K562 (cell line): ENCODE data around the gene FIS1. TPM values are rescaled to one million over a fixed set of nuclear protein-coding genes. Genes with fewer than 3 reads are reported as not detected.
A peak's percentile ranks its signal among the peaks of the same experiment; 100 is the strongest.

ENCODE experiments used
- BCOR ChIP-seq: fragments of 450-650 bp; IDR thresholded peaks from 2 replicates; pipeline ENCODE4 v1.6.1; 2016
- CEBPG ChIP-seq, 3 experiments: fragments of 200-800 bp in 1 of 3; sonication (Bioruptor generic) in 1 of 3; sonication (generic) in 1 of 3; formaldehyde crosslinking in 1 of 3; IDR thresholded peaks in 2 of 3; conservative IDR thresholded peaks in 1 of 3; 2 replicates each; pipeline versions ENCODE4 v1.6.1 to v1.8.0; 2016 to 2022; ENCODE audit warnings: missing compliant biosample characterization in 2 of 3, missing genetic modification characterization in 2 of 3, mild to moderate bottlenecking in 1 of 3, missing genetic modification reagents in 1 of 3
- CSDE1 ChIP-seq, 2 experiments: fragments of 450-650 bp; IDR thresholded peaks; 2 replicates each; pipeline ENCODE4 v1.6.1; 2016; ENCODE audit warnings: mild to moderate bottlenecking in 1 of 2
- FOS ChIP-seq: IDR thresholded peaks from 3 replicates; pipeline ENCODE4 v1.6.1; 2011; ENCODE audit not compliant: insufficient read length; ENCODE audit errors: extremely low read depth
- GABPB1 ChIP-seq: sonication (generic); formaldehyde crosslinking; IDR thresholded peaks from 2 replicates; pipeline ENCODE4 v1.8.0; 2022; ENCODE audit warnings: mild to moderate bottlenecking, missing genetic modification reagents
- HDAC8 ChIP-seq: fragments of 450-650 bp; IDR thresholded peaks from 2 replicates; pipeline ENCODE4 v1.6.1; 2016; ENCODE audit warnings: mild to moderate bottlenecking, missing genetic modification characterization, moderate library complexity, missing compliant biosample characterization
- MAFF ChIP-seq: IDR thresholded peaks from 2 replicates; pipeline ENCODE4 v1.6.1; 2012; ENCODE audit warnings: low read length, improper control_type of control experiment
- MAX ChIP-seq: sonication (generic); formaldehyde crosslinking; IDR thresholded peaks from 2 replicates; pipeline ENCODE4 v1.9.0; 2022; ENCODE audit warnings: mild to moderate bottlenecking, missing genetic modification reagents
- NR1H2 ChIP-seq: sonication (generic); formaldehyde crosslinking; IDR thresholded peaks from 2 replicates; pipeline ENCODE4 v1.4.0; 2020; ENCODE audit warnings: mild to moderate bottlenecking, missing genetic modification reagents
- PML ChIP-seq: IDR thresholded peaks from 2 replicates; pipeline ENCODE4 v1.6.1; 2012; ENCODE audit warnings: low read length, inconsistent platforms
- REST ChIP-seq, 2 experiments: fragments of 450-650 bp; formaldehyde crosslinking in 1 of 2; IDR thresholded peaks; 2 replicates each; pipeline versions ENCODE4 v1.4.0 to v1.6.1; 2014 to 2020; ENCODE audit warnings: mild to moderate bottlenecking in 2 of 2, borderline replicate concordance in 1 of 2, low read depth in 1 of 2
- SUPT5H ChIP-seq: fragments of 450-650 bp; IDR thresholded peaks from 2 replicates; pipeline ENCODE4 v1.6.1; 2016
- VEZF1 ChIP-seq: fragments of 200-800 bp; sonication (Bioruptor generic); IDR thresholded peaks from 2 replicates; pipeline ENCODE4 v1.6.1; 2017; ENCODE audit warnings: missing genetic modification characterization, missing compliant biosample characterization
- ZNF217 ChIP-seq: sonication (generic); formaldehyde crosslinking; IDR thresholded peaks from 2 replicates; pipeline ENCODE4 v1.8.0; 2022; ENCODE audit warnings: mild to moderate bottlenecking, missing genetic modification reagents
- polyA plus RNA-seq, 8 experiments: library from polyadenylated mRNA; depleted of rRNA in 4 of 8; stranded (reverse) in 5 of 8; unstranded in 3 of 8; fragments of >200 nt; fragmentation: Nextera tagmentation in 2 of 8; fragmentation: Illumina TruSeq in 1 of 8; extraction: Ambion mirVana in 2 of 8; extraction: Trizol in 1 of 8; gene quantifications; 2 replicates each; pipeline versions ENCODE4 v1.2.1 to v1.2.3, GENCODE V29; 2011 to 2014; ENCODE audit warnings: inconsistent platforms in 1 of 8, missing spikeins in 1 of 8
- total RNA-seq, 7 experiments: library from RNA; depleted of rRNA in 6 of 7; stranded (reverse); fragments of >200 nt in 6 of 7; fragmentation: Illumina TruSeq in 2 of 7; extraction: Trizol in 2 of 7; gene quantifications; 2 replicates each; pipeline versions ENCODE4 v1.2.1 to v1.2.3, GENCODE V29; 2011 to 2021; ENCODE audit warnings: low replicate concordance in 1 of 7
- TF ChIP-seq, protein P1 (sequence below): fragments of 450-650 bp; IDR thresholded peaks from 2 replicates; pipeline ENCODE4 v1.6.1; 2018; ENCODE audit warnings: mild to moderate bottlenecking, low read depth; ENCODE audit not compliant: partially characterized antibody

FIS1 gene
- total and polyA plus RNA-seq, 9 of the 15 experiments (the other 6 are each of a cell fraction or from before 2014, with no cell fraction given), result 86.0 to 257 (median 144) TPM

GRCh38 chr7:101251871-101252659, 7.2 kb upstream of the FIS1 start (continued):
- TF ChIP-seq REST (IDR thresholded peaks at IDR 0.05; ENCODE audit: borderline replicate concordance), result peak; percentile 82
- TF ChIP-seq REST (CRISPR knock-in tag; IDR thresholded peaks at IDR 0.05; ENCODE audit: low read depth), result no peak
- peak; percentile 79 for TF ChIP-seq GABPB1 (CRISPR knock-in tag)
- peak; percentile 32 for TF ChIP-seq FOS
- TF ChIP-seq, protein P1, sequence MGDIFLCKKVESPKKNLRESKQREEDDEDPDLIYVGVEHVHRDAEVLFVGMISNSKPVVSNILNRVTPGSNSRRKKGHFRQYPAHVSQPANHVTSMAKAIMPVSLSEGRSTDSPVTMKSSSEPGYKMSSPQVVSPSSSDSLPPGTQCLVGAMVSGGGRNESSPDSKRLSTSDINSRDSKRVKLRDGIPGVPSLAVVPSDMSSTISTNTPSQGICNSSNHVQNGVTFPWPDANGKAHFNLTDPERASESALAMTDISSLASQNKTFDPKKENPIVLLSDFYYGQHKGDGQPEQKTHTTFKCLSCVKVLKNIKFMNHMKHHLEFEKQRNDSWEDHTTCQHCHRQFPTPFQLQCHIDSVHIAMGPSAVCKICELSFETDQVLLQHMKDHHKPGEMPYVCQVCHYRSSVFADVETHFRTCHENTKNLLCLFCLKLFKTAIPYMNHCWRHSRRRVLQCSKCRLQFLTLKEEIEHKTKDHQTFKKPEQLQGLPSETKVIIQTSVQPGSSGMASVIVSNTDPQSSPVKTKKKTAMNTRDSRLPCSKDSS, result no peak
- no peak for TF ChIP-seq NR1H2 (CRISPR knock-in tag)
- TF ChIP-seq SUPT5H, result peak; percentile 92
- no peak for TF ChIP-seq ZNF217 (CRISPR knock-in tag)
- no peak for TF ChIP-seq MAX (CRISPR knock-in tag)
- TF ChIP-seq CSDE1 (IDR thresholded peaks at IDR 0.05), result no peak
- no peak for TF ChIP-seq BCOR
- peak; percentile 93 for TF ChIP-seq VEZF1 (CRISPR knock-in tag)
- TF ChIP-seq HDAC8, result no peak
- no peak for TF ChIP-seq MAFF
- TF ChIP-seq CEBPG (CRISPR knock-in tag; IDR thresholded peaks at IDR 0.05), result no peak
- TF ChIP-seq CEBPG (tag; conservative IDR thresholded peaks at IDR 0.05 in 1 of 2, IDR thresholded peaks at IDR 0.05 in 1 of 2), result peak; percentile 83 to 85
- peak; percentile 84 for TF ChIP-seq PML
